Effector memory CD4-positive, alpha-beta T cell (primary cell): ENCODE data around the gene FCN2.

Experiments
- DNase-seq, 3 donors: peaks; one replicate each; pipeline ENCODE4 v3.0.0-alpha.2; 2020
- H3K27ac ChIP-seq: 2 replicates; pipeline ENCODE4 v1.7.0; 2013; ENCODE audit warnings: mild to moderate bottlenecking, low read length, moderate library complexity; ENCODE audit not compliant: insufficient read depth, poor library complexity, severe bottlenecking
- H3K27me3 ChIP-seq: replicated peaks from 2 replicates; pipeline ENCODE4 v1.7.0; 2013; ENCODE audit warnings: mild to moderate bottlenecking, low read length; ENCODE audit not compliant: insufficient read depth, control insufficient read depth, poor library complexity, severe bottlenecking
- H3K36me3 ChIP-seq: 2 replicates; pipeline ENCODE4 v1.7.0; 2013; ENCODE audit warnings: mild to moderate bottlenecking, low read length, moderate library complexity; ENCODE audit not compliant: control insufficient read depth, insufficient read depth
- H3K4me1 ChIP-seq: 2 replicates; pipeline ENCODE4 v1.7.0; 2013; ENCODE audit warnings: low read length, mild to moderate bottlenecking; ENCODE audit not compliant: control insufficient read depth, insufficient read depth, poor library complexity, severe bottlenecking
- H3K4me3 ChIP-seq: 2 replicates; pipeline ENCODE4 v1.7.0; 2013; ENCODE audit warnings: low read length, low read depth, mild to moderate bottlenecking; ENCODE audit not compliant: insufficient read depth, poor library complexity, severe bottlenecking
- H3K9me3 ChIP-seq: 2 replicates; pipeline ENCODE4 v1.7.0; 2013; ENCODE audit warnings: mild to moderate bottlenecking, low read length, moderate library complexity; ENCODE audit not compliant: control insufficient read depth

The FCN2 gene

DNA sequence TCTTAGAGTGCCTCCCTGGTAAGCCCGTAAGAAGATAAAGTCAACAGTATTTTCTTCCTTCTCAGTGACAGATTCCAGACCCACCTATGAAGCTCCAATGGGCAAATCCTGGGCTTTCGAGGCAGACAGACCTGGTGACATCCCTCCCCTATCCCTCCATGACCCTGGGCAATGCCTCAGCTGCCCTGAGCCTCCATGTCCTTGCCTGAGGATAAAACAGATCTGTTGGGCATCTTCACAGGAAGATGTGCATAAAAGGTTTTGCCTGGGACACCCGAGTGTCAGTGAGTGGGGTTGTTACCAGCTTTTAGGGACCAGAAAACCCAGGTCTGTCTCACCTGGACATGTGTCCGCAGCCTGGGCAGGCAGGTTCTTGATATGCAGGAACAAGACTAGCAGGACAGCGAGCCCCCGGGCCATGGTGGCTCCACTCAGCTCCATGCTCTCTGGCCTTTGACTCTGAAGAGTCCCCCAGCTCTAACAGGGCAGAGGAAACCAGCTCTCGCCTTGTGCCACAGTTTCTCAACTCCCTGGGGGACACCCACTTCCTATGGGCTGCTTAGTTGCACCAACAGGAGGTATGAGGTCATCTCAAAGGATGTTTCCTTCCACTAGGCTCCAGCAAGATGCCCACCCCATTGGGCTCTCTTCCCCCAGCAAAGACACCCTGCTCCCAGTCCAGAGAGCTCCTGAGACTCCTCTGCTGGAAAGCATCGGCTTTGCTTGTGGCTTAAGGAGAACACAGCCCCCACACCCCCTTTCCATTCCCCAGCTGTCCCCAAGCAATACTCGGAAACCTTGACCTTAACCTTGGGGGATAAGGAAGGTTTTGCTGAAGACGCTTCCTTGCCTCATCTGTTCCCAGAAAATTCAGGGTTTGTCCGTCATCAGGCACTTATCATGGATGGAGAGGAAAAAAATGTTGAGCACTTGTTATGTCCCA lies 37.1 kb downstream of the FCN2 start, which contains the start of gene FCN1:
TSS of gene FCN1 (minus strand) at position 482 of the 943 bp plus-strand sequence. CDS start at position 441, 41 bp downstream.
- DNase-seq: no peak
- Histone ChIP-seq H3K9me3 (peaks cover 6% of the 10 kb centered on the region), H3K4me3 (no peak within 1 kb of the TSS), H3K27ac (no peak within 1 kb of the TSS), H3K27me3 (no peaks in the 10 kb centered on the region), H3K36me3 (no peaks in the 10 kb centered on the region), H3K4me1 (no peaks in the 10 kb centered on the region)

DNA sequence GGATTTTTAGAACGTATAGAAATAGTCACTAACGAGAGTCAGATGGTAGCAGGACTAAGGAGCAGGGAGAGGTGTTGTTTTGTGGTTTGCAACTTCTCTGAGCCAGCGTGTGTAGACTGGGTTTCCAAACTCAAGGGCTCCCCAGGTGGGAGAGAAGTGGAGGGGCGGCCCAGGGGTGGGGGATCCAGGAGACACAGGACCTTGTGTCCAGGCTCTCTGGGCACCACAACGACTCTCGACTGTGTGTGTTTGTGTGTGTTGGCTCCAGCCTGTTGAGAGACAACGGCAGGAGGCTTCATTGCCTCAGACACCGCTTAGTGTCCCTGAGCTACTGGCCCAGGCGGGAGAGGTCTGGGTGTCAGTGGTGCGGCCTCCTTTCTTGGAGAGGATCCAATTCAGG lies 38.0 kb downstream of the FCN2 start:
- Histone ChIP-seq H3K4me1 (no peaks in the 10 kb centered on the region), H3K4me3 (no peak overlapping the region), H3K27me3 (no peaks in the 10 kb centered on the region), H3K36me3 (no peaks in the 10 kb centered on the region), H3K27ac (no peak overlapping the region), H3K9me3 (peaks cover 6% of the 10 kb centered on the region)
- DNase-seq: no peak

DNA sequence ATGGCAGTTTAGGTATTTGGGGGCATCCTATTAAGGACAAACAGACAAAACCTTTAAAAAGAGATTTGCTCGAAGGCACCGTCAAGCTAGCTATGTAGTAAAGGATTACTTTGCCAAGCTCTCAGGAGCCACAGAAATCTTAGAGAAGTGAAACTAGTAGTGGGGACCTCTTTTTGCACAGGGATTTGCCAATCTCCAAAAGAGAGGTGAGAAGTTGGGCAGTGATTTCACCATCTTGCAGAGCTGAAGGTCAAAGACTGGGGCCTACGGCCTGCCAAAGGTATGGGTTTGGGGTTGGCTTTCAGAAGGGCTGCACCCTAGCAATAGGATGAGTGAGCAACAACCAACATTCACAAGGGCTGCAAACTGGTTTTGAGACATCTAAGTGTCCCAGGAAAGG lies 38.7 kb downstream of the FCN2 start:
- no peak overlapping the region for H3K4me3 ChIP-seq
- no peaks in the 10 kb centered on the region for H3K27me3 ChIP-seq
- H3K9me3 ChIP-seq: peaks cover 6% of the 10 kb centered on the region
- DNase-seq: no peak
- H3K4me1 ChIP-seq: no peaks in the 10 kb centered on the region
- no peaks in the 10 kb centered on the region for H3K36me3 ChIP-seq
- no peak overlapping the region for H3K27ac ChIP-seq

DNA sequence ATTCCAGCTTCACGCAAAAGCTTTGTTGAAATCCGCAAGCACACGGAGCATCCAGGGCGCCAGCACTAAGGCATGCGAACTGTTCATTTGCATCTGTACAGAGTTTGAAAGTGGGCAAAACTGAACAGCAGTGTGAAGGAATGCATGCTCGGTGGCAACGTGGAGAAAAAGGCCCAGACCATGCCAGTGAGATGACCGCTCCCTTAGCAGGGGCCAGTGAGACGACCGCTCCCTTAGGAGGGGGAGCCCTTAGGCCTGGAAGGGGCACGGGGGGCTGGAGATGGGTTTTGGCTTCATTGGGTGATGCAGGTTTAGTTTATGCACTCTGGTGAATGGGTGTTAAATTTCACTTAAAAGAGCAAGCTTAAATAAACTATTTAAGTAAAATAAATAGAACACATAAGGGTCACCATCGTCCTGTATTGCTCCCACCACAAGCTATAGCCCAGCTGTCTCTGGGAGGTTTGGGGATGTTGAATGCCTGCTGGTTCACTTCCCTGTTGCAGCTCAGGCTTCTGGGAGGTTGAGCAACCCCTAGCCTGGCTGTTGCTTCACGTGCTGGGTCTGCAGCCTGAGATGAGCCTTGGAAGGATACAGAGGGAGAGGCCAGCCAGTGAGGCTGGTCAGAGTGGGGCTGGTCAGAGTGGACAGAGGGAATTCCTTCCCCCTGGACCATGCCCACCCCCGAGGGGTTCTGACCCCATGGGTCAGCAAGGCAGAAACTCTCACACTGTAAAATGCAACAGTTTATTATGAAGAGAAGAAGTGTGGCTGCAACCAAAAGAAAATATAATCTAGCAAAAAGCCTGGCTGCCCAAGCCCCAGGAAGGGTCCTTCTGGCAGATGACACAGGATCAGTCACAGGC lies 41.7 kb downstream of the FCN2 start:
- Histone ChIP-seq H3K27me3 (no peaks in the 10 kb centered on the region), H3K36me3 (no peaks in the 10 kb centered on the region), H3K4me1 (no peaks in the 10 kb centered on the region), H3K27ac (no peak overlapping the region), H3K9me3 (peaks cover 6% of the 10 kb centered on the region), H3K4me3 (no peak overlapping the region)
- DNase-seq: no peak

DNA sequence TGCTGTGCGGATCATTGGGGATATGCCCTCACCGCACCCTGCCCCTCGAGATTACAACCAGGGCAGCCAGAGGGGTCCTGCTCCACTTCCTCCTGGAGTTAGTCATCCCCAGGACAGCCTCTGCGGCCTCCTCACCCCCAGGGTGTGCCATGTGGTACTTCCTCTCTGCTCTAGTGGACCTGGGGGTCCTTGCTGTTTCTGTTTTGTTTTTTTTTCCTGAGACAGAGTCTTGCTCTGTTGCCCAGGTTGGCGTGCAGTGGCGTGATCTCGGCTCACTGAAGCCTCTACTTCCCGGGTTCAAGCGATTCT lies 42.3 kb downstream of the FCN2 start:
- Histone ChIP-seq H3K4me1 (no peaks in the 10 kb centered on the region), H3K27me3 (no peaks in the 10 kb centered on the region), H3K4me3 (no peak overlapping the region), H3K9me3 (peaks cover 6% of the 10 kb centered on the region), H3K36me3 (no peaks in the 10 kb centered on the region), H3K27ac (no peak overlapping the region)
- no peak for DNase-seq

DNA sequence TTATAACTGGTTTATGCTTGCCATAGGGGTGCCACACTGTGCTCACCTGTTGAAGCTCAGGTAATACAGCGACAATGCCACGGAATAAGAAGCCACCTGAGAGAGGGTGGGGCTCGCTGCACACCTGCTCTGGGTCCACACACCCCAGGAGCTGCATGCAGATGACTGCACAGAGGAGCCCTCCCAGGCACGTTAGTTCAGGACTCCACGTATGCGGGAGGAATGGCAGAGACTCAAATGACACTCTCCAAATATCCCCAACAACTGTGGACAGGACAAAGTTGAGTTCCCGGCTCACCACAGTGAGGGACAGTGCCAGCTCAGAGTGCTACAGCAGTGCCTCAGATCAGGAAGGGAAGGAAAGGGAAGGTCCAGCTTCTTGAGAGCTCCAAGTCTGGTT lies 42.9 kb downstream of the FCN2 start:
- Histone ChIP-seq H3K27me3 (no peaks in the 10 kb centered on the region), H3K27ac (no peak overlapping the region), H3K36me3 (no peaks in the 10 kb centered on the region), H3K9me3 (peaks cover 6% of the 10 kb centered on the region), H3K4me3 (no peak overlapping the region), H3K4me1 (no peaks in the 10 kb centered on the region)
- DNase-seq: no peak

DNA sequence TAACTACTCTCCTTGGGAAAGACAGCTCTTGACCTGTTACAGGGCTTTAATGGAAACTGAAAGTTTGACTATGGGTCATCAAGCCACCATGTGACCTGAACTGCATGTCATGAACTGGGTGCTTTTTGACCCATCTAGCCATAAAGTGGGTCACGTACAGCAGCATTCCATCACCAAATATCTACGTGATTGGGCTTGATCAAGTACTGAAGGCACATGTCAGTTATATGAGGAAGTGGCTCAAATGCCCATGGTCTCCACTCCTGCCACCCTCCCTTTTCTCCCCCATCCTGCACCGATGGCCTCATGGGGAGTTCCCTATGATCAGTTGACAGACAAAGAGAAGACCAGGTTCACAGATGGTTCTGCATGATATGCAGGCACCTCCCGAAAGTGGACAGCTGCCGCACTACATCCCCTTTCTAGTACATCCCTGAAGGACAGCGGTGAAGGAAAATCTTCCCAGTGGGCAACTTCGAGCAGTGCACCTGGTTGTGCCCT lies 44.5 kb downstream of the FCN2 start:
- DNase-seq: no peak
- Histone ChIP-seq H3K9me3 (no peaks in the 10 kb centered on the region), H3K27me3 (no peaks in the 10 kb centered on the region), H3K4me3 (no peak overlapping the region), H3K36me3 (no peaks in the 10 kb centered on the region), H3K27ac (no peak overlapping the region), H3K4me1 (no peaks in the 10 kb centered on the region)

DNA sequence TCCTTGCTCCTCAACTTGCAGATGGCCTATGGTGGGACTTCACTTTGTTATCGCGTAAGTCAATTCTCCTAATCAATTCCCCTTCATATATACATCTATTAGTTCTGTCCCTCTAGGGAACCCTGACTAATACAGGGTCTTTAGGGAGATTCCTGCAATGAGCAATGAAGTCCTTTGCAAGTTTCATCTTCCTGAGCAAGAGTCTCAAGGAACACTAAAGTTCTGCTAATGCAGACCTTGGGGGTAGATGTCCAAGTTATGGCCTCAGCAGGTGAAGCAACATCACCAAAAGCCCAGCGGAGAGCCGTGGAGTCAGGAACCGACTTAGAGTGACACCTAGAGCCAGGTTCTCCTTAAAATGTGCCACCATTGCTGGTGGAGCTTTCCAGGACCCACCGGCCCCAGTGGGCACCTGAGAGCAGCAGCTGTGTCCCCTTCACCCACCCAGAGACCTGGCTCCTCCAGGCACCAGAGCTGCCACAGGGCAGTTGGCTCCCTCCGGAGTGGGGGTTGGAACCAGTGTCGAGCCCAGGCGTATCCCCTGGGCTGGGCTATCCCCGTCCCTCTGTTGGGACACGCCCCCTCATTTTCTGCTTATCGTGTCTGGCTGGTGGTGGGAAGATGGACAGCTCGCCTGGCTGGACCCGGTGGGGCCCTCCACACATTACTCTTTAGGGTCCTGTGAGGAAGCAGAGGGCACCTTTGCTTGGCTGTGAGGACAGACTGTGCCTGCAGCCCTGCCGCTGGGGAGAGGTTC lies 48.0 kb downstream of the FCN2 start:
- Histone ChIP-seq H3K27me3 (no peaks in the 10 kb centered on the region), H3K36me3 (no peaks in the 10 kb centered on the region), H3K4me3 (no peak overlapping the region), H3K9me3 (no peaks in the 10 kb centered on the region), H3K4me1 (no peaks in the 10 kb centered on the region), H3K27ac (no peak overlapping the region)
- no peak for DNase-seq

DNA sequence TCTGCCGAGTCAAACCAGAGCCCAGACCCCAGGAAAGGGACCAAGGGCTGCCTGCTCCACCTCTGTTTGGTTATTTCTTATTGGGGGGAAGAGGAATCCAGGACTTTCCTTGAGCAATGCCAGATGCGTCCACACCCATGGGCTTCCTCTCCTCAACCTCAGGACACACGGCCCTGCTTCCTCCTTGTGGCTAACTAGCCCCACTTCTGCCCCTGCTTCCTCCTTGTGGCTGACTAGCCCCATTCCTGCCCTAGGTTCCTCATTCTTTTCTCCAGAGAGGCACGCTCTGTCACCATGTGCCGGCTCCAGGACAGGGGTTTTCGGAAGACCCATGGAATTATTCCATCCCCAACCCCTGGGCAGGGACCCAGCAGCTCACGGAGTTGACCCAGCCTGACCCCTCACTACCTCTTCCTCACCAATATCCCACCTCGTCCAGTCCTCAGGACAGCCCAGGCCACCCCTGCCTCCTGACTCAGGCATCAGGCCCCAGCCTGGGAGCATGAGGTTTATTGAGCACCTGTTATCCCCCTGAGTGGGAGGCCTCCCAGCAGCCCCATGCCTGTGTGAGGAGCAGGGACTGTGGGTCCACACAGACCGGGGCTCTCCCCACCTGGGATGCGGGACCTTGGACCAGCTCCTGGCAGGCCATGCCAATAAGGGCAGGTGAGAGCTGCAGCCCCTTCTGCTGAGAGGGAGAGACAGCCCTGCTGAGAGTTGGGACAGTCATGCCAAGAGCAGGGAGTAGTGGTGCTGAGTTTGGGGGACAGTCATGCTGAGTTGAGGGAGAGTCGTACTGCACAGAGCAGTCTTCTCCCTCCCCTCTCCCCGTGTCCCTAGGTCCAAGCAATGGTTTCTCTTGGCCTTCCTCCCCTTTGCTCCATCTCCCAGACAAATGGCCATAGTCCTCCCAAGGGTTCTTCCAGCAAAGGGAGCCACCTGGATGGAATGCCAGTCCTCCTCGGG lies 48.9 kb downstream of the FCN2 start:
- Histone ChIP-seq H3K4me3 (no peak overlapping the region), H3K36me3 (no peaks in the 10 kb centered on the region), H3K27me3 (no peaks in the 10 kb centered on the region), H3K27ac (no peak overlapping the region), H3K4me1 (no peaks in the 10 kb centered on the region), H3K9me3 (no peaks in the 10 kb centered on the region)
- no peak for DNase-seq
